ENCODE data around the gene KIAA1614. TPM values are rescaled to one million over a fixed set of nuclear protein-coding genes. Genes with fewer than 3 reads are reported as not detected.

Gene KIAA1614, protein sequence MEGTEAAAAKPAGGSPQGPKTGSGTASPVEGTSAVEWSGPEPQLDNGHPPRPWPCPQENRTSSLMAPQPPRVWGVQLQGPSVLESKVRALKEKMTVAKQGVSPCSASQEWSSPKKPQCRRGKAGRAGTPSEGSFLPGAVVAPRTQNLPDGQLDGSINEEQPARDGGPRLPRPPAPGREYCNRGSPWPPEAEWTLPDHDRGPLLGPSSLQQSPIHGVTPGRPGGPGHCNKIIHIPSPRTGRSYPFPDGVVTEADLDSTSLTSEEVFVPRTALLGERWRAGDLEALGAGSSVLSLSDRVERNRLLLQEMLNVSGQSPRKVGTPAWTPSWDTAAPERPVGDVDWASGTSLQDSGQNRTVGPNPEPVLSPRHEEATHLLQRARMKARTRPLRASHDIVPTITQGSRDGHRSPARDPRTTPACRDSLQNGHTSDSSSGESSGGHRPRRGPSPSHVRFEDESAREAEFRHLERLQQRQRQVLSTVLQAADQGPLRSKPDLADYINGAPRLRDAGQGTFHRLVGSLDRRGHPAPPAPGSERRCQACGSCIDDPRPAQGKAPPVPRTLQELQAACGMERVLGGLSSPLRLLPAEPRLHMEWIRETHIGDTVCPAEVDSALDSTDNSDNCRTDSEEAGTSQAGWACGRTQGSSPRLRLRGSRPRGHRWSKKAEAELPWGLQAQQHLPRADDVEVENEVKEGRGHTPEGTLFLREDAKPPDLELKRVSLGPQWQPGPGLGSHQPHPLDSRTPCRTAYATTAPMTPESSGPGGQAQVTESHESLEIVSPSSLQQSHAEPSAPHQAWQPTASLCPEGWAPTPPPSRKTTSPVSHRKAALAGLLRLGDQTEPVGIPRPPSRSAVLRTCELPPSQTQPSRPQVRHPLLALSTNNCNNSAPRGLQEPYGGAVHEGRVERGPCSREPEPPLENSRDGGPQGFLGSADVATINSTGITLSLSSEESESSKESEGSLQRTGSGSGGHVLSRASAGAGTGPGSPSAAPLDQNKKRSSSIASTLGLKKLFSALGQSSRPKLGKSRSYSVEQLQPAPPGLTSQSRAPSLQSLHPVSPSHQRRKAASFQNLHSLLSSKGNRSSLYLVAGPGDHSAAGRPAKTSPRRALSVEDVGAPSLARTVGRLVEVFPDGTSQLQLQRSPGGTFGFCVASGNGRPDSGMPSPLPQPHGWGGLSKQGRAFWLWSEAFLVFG
- total RNA-seq = 6.6 and 8.4 TPM in 2 replicates
- long read RNA-seq = 0 reads

DNA sequence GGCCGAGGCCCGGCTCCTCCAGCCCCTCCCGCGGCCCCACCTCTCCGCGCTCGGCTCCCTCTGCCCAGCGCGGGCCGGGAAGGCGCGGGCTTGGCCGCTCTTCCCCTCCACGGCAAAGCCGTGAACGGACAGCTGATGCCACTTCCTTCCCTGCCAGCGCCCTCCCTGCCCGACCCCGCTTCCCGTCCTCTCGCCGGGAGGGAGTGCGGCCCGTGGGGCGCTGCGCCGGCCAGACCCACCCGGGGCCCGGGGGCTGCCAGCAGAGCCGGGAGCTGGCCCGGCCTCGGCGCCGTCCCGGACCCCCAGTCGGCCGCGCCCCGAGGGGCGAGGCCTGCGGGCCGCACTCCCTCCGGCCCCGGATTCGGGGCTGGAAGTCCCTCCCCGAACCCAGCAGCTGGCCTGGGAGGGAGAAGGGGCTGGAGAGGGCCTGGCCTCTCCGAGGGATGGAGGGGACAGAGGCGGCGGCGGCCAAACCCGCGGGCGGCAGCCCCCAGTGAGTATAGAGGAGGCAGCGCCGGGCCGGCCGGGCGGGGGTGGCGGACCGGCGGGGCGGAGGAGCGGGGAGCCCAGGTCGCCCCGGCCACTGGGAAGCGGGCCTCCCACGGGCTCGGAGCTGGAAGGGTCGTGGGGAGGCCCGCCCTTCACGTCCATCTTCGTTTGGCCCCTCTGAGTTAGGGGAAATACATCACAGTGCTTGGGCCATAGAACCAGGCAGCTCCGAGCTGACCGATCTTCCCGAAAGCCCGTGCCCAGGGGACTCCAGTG lies at the start of gene KIAA1614:
Gene KIAA1614 (plus strand): TSS at position 97 of the 765 bp plus-strand sequence. CDS start 347 bp downstream, at position 444.
- H3K9me3 Mint-ChIP-seq (ENCODE audit: unreplicated experiment) = no peaks in the 10 kb centered on the region
- peak within 1 kb of the TSS; percentile 93 for H3K27ac Mint-ChIP-seq (ENCODE audit: unreplicated experiment)
- H3K4me1 Mint-ChIP-seq (ENCODE audit: unreplicated experiment) = peaks cover 23% of the 10 kb centered on the region
- TF ChIP-seq, protein P1, sequence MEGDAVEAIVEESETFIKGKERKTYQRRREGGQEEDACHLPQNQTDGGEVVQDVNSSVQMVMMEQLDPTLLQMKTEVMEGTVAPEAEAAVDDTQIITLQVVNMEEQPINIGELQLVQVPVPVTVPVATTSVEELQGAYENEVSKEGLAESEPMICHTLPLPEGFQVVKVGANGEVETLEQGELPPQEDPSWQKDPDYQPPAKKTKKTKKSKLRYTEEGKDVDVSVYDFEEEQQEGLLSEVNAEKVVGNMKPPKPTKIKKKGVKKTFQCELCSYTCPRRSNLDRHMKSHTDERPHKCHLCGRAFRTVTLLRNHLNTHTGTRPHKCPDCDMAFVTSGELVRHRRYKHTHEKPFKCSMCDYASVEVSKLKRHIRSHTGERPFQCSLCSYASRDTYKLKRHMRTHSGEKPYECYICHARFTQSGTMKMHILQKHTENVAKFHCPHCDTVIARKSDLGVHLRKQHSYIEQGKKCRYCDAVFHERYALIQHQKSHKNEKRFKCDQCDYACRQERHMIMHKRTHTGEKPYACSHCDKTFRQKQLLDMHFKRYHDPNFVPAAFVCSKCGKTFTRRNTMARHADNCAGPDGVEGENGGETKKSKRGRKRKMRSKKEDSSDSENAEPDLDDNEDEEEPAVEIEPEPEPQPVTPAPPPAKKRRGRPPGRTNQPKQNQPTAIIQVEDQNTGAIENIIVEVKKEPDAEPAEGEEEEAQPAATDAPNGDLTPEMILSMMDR (IDR thresholded peaks at IDR 0.05) = no peak
- H3K4me3 Mint-ChIP-seq (ENCODE audit: unreplicated experiment) = peak within 1 kb of the TSS; percentile 78
- no peaks in the 10 kb centered on the region for H3K27me3 Mint-ChIP-seq (ENCODE audit: unreplicated experiment)
- H3K36me3 Mint-ChIP-seq (ENCODE audit: unreplicated experiment) = peaks cover 4% of the 10 kb centered on the region
- no peak for DNase-seq (ENCODE audit: extremely low spot score, unreplicated experiment)

DNA sequence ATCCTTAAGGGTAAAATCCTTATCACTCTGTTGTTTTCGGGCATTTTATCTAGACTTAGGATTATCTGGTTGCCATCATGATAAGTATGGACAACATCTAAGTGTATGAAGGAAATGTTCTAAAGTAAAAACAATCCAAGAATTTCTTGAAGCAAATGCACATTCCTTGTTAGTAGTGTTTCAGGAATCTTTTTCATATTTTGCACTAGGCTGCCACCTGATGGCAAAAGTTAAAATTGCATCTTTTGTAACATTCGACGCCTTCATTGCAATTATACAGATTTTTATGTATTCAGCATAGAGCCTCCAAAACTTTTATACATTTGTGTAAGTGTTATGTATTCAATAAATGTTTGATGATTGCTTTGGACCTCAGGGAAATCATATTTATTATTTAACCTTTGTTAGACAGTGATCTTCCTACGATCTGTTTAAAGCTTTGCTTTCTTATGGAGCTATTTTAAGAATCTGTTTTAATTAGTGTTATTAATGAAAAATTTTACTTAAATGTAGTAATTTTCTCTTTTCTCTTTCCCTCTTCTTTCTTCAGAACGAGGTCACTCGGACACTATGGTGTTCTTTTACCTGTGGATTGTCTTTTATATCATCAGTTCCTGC lies 49.4 kb upstream of the KIAA1614 start:
- H3K4me3 Mint-ChIP-seq (ENCODE audit: unreplicated experiment) = no peak overlapping the region
- H3K27me3 Mint-ChIP-seq (ENCODE audit: unreplicated experiment) = no peaks in the 10 kb centered on the region
- no peaks in the 10 kb centered on the region for H3K9me3 Mint-ChIP-seq (ENCODE audit: unreplicated experiment)
- H3K36me3 Mint-ChIP-seq (ENCODE audit: unreplicated experiment) = peaks cover 2% of the 10 kb centered on the region
- no peak overlapping the region for H3K27ac Mint-ChIP-seq (ENCODE audit: unreplicated experiment)
- peaks cover 18% of the 10 kb centered on the region for H3K4me1 Mint-ChIP-seq (ENCODE audit: unreplicated experiment)
- TF ChIP-seq, protein P1 (IDR thresholded peaks at IDR 0.05) = peak; percentile 77
- no peak for DNase-seq (ENCODE audit: extremely low spot score, unreplicated experiment)

DNA sequence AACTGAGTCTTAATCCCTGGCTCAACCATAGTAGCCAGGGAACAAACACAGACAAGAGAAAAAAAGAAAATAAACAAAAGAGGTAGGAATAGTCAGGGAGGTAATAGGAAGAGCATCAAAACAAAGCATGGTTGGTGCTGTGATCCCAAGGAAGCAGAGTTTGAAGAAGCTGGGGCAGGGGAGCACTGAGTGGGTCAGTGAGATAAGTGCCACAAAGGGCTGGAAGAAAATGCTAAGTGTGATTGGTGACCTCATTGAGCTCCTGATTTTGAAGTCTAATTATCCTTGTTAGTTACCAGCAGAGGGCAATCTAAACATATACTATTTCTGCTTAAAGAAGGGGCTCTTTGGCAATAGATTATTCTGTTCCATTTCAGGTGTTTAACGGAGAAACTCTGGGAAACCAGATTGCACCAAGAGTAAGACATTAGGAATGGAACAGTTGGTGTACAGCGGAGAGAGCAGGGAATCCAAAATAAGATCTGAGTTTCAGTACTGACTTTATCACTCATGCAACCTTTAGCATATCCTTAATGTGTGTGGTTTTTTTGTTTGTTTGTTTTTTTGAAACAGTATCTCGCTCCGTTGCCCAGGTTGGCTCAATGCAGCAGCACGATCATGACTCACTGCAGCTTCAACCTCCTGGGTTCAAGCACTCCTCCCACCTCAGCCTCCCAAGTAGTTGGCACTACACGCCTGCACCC lies 30.7 kb upstream of the KIAA1614 start:
- peaks cover 2% of the 10 kb centered on the region for H3K36me3 Mint-ChIP-seq (ENCODE audit: unreplicated experiment)
- DNase-seq (ENCODE audit: extremely low spot score, unreplicated experiment) = no peak
- peaks cover 5% of the 10 kb centered on the region for H3K4me1 Mint-ChIP-seq (ENCODE audit: unreplicated experiment)
- TF ChIP-seq, protein P1 (IDR thresholded peaks at IDR 0.05) = peak; percentile 72
- H3K9me3 Mint-ChIP-seq (ENCODE audit: unreplicated experiment) = no peaks in the 10 kb centered on the region
- no peak overlapping the region for H3K27ac Mint-ChIP-seq (ENCODE audit: unreplicated experiment)
- no peak overlapping the region for H3K4me3 Mint-ChIP-seq (ENCODE audit: unreplicated experiment)
- H3K27me3 Mint-ChIP-seq (ENCODE audit: unreplicated experiment) = no peaks in the 10 kb centered on the region

DNA sequence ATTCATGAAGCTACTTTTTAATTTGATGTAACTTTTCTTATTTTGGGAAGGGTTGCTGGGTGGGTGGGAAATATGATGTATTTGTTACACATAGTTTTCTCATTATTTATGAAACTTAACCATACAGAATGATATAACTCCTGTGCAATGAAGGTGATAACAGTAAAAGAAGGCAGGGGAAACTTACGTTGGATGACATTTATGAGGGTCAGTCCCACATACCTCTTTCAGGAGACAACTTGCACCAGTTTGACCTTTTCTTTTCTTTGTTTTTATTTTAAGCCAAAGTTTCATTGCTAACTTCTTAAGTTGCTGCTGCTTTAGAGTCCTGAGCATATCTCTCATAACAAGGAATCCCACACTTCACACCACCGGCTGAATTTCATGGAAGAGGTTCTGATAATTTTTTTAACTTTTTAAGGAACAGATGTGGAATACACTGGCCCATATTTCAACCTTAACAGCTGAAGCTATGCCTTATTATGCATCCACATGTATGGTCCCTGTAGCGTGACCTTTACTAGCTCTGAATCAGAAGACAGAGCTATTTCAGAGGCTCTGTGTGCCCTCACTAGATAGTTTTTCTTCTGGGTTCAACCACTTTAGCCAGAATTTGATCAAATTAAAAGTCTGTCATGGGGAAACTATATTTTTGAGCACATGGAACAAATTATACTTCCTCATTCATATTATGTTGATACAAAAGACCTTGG lies 28.0 kb upstream of the KIAA1614 start:
- Mint-ChIP-seq H3K9me3 (ENCODE audit: unreplicated experiment) (no peaks in the 10 kb centered on the region), H3K27me3 (ENCODE audit: unreplicated experiment) (no peaks in the 10 kb centered on the region), H3K4me3 (ENCODE audit: unreplicated experiment) (no peak overlapping the region), H3K4me1 (ENCODE audit: unreplicated experiment) (peaks cover 5% of the 10 kb centered on the region), H3K36me3 (ENCODE audit: unreplicated experiment) (peaks cover 2% of the 10 kb centered on the region), H3K27ac (ENCODE audit: unreplicated experiment) (no peak overlapping the region)
- DNase-seq (ENCODE audit: extremely low spot score, unreplicated experiment) = no peak
- TF ChIP-seq, protein P1 (IDR thresholded peaks at IDR 0.05) = no peak
